HG03520 (cell line): Measurements from ENCODE around the gene ZNF732.
"Not testable (repeated sequence)": the region's sequence is repeated elsewhere in the genome, so short reads cannot be mapped to it uniquely, and the experiment has no call there.

Experiments used
- ATAC-seq: cut with Tn5 transposase; IDR thresholded peaks from one replicate; pipeline ENCODE4 v1.9.1; 2021; ENCODE audit warnings: mild to moderate bottlenecking, moderate library complexity; ENCODE audit not compliant: unreplicated experiment

ZNF732 gene

DNA sequence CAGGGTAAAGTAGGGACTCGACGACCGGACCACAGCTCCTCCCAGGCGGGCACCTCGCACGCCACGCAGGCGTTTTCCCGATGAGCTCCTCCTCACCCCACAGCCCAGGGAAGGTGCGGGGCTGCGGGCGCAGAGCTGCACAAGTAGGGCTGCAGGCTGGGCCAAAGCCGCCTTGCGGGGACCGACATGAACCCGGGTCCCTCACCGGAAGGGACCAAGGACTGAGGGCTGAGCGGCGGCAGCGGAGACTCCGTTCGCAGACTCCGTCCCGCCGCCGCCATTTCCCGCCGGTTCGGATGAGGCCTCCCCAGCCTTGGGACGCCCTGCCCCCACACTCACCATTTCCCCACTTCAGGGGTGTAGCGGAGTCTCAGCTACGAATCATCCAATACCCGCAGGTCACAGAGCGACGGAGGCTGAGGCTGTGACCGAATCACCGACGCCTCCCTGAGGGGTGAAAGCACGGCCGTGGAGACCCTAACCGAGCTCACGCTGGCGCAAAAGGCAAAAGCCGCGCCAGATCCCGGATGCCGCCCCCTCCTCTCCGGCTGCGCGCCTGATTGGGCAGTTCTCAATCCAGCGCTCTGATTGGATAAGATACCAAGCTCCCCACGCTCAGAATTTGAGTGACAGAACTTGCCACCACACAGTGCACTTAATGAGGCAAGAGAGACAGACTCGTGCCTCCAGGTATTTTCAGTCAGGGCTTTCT is at the start of gene ZNF732:
Gene ZNF732 (minus strand): TSS at position 506 of the 712 bp plus-strand sequence. CDS start 164 bp downstream, at position 342.
- ATAC-seq = no peak

GRCh38 chr4:340011-340410 is 34.7 kb upstream of the ZNF732 start:
- no peak for ATAC-seq

GRCh38 chr4:338759-339097 is 33.5 kb upstream of the ZNF732 start:
- no peak for ATAC-seq

DNA sequence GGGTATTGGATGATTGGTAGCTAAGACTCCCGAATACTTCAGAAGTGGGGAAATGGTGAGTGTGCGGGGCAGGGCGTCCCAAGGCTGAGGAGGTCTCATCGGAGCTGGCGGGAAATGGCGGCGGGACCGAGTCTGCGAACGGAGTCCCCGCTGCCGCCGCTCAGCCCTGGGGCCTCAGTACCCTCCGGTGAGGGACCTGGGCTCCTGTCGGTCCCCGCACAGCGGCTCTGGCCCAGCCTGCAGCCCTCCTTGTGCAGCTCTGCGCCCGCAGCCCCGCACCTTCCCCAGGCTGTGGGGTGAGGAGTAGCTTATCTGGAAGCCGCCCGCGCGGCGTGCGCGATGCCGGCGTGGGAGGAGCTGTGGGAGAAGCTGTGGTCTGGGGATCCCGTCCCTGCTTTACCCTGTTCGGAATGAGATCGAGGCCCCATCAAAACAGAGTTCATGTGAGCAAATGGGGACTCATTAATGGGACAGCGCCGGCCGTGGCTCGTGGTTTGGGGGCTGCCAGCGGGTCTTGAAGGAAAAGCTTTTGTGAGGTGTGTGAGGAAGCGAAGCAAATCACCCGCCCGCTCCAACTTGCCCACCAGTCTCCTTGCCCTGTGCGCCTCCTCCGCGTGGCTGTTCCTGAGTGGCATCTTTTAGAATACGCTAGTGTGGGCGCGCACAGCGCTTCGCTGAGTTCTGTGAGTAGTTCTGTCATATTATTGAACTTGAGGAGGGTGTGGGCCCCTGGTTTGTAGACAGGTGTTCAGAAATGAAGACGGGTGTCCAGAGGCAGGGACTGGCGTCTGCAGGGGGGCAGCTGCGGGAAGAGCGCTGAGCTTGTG is 32.9 kb upstream of the ZNF732 start:
- peak; percentile 20 for ATAC-seq

DNA sequence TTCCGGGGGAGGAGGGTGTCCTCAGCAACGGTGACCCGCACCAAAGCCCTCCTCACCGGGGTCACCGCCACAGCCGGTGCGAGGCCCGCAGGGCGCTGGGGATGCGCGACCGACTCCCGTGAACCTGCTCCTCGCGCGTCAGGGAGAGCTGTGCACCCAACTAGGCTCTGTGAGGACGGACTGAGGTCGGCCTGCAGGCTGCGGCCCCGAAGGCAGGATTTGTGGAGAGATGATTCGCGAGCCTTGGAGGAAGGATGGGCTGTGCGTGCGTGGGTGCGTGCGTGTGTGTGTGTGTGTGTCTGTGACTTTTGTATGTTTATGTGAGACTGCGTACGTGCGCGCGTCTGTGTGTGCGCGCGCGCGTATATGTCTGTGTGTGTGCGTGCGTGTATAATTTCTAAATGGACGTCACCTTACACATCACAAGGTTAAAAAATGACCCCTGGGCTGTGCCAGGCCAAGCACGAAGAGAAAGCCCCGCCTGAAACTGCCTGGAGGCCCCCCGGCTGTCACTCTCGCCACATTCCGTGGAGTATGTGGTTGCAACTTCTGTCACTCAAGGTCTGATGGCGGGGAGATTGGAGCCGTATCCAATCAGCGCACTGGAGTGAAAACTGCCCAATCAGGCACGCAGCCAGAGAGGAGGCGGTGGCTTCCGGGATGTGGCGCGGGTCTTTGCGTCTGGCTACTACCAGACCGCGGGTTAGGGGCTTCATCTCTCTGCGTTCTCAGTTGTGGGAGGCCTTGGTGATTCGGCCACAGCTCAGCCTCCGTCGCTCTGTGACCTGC is 32.1 kb upstream of the ZNF732 start, which contains the start of gene ZNF141:
Gene ZNF141 (plus strand): TSS at position 672 of the 789 bp plus-strand sequence. CDS start 170 bp downstream, outside the sequence.
- ATAC-seq = peak; percentile 95

GRCh38 chr4:336893-337142 is 31.5 kb upstream of the ZNF732 start:
- peak; percentile 1 for ATAC-seq

DNA sequence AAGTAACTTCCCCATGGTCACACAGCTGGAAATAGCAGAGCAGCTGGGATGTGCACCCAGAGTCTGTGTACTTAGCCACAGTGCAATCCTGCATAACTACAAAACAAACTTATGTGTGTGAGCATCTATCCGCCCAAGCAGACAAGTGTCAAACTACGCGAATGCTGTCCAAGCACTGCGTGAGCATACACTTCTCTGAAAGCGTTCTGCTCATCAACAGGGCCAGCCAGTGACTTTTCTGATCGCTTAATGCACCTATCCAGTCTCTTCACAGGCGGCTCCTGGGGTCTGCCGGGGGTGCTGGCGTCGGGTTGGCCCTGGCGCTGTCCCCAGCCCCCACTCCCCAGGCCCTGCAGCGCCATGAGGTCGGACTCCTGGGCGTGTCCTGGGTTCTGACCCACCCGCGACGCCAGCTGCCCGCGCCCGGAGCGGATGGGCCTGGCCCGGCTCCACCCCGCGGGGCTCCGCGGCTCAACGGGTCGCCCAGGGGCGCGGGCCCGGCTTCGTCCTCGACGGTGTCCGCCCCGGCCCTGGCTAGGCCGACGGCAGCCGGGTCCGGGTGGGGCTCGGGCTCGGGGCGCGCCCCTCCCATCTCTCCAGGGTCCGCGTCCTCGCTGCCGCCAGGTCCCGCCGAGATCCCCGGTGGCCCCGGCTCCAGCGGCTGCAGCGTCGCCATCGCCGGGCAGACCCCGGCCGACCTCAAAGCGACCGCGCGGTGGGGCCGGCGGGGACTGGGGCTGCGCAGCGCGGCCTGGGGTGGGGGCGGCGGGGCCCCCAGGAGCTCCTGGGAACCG is 31.0 kb upstream of the ZNF732 start:
- no peak for ATAC-seq

- ATAC-seq = no peak
Observed at GRCh38 chr4:335515-335914, 30.2 kb upstream of the ZNF732 start.

DNA sequence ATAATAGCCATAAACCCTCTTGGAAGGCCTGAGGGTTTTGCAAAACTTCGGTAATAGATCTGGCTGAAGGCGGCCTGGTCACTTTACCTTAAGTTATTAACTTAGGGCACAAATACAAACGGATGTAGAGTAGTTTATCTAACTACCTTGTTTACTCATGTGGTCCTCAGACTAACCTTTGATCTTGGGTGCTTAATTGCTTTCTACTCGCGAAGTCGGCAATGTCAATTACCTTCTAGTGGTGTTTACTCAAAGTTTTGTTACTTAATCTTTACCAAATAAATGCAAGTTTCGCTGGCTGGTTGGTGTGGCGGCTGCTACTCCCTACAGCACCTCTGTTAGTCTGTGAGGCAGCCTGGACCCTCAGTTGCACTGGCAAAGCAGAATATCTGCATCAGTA is 23.5 kb upstream of the ZNF732 start:
- ATAC-seq = no peak

- no peak for ATAC-seq
Observed at GRCh38 chr4:314296-314903, 9.1 kb upstream of the ZNF732 start.

GRCh38 chr4:309807-310206 is 4.5 kb upstream of the ZNF732 start:
- no peak for ATAC-seq

DNA sequence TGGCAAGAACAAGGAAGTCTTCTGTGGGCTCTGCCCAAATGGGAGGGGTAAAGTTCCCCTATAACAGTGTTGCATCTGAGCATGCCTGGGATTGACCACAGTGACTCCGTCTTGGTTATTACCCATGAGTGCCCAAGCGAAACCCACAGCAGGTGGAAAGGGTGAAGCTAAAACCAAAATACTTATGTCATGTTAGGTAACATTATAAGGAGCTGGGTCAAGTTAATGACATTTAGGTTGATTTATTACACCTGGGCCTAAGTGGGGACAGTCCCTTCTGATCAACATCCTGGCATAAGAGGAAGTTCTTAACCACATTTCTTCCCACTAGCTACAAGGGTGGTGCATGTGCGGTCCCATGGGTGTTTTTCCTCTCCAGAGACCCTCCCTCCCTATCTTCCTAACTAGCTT is 1.3 kb upstream of the ZNF732 start:
- no peak for ATAC-seq

GRCh38 chr4:304516-304915 is 758 bp downstream of the ZNF732 start:
- not testable (repeated sequence) for ATAC-seq

- no peak for ATAC-seq
Observed at GRCh38 chr4:302381-302780, 2.9 kb downstream of the ZNF732 start.

GRCh38 chr4:294732-295131 is 10.5 kb downstream of the ZNF732 start:
- no peak for ATAC-seq

- no peak for ATAC-seq
Observed at GRCh38 chr4:288891-289290, 16.4 kb downstream of the ZNF732 start.

DNA sequence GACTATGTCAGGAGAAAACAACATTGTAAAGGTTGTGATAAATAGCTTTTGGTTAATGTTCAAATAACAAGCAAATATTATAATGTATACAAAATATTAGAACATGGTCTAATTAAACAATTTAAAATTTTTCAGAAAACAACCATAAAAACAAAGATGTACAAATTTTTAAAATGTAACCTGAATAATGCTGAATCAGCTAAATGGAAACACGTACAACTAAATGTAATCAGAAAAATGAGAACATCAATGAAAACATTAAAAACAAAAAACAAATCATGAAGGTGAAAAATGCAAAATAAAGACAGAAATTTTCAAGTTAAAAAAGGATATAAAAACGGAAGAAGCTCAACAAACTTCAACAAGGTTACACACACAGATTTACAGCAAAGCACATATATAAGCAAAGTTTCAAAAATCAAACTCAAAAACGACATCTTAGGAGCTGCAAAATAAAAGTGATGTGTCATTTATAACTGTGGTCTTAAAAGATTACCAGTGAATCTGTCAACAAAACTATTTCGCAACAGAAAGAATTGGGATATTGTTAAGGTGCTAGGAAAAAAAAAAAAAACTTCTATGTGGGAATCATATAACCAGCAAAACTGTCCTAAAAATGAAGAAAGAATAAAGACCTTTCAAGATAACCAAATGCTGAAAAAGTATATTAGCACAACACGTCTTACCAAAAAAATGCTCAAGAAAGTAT is 31.8 kb downstream of the ZNF732 start:
- ATAC-seq = no peak

DNA sequence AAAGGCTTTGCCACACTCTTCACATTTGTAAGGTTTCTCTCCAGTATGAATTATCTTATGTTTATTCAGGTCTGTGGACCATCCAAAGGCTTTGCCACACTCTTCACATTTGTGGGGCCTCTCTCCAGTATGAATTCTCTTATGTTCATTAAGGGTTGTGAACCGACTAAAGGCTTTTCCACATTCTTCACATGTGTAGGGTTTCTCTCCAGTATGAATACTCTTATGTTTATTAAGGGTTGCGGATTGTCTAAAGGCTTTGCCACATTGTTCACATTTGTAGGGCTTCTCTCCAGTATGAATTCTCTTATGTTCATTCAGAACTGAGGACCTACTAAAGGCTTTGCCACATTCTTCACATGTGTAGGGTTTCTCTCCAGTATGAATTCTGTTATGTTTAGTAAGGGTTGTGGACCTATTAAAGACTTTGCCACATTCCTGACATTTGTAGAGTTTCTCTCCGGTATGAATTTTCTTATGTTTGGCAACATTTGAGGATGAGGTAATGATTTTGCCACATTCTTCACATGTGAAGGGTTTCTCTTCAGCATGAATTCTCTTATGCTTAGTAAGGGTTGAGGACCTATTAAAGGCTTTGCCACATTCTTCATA is 33.7 kb downstream of the ZNF732 start:
- no peak for ATAC-seq

GRCh38 chr4:259240-259639 is 46.0 kb downstream of the ZNF732 start:
- not testable (repeated sequence) for ATAC-seq
